ENCODE results near the gene RSAD1.

Gene RSAD1

DNA sequence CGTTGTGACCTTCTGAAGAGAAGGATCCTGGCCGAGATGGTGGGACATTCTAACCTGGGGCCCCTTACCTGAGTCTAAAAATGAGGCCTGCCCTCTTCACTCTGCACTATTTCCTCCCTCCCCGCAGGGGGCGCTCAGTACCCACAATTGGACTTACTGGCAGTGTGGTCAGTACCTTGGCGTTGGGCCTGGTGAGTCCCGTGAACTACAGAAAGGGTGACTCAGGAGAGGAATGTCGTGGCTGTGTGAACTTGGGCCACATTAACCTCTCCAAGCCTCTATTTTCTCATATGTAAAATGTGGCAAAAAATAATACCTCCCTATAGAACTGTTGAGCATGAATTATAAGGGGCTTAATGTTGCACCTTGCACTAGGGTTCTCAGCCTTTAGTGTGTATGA is 3.9 kb downstream of the RSAD1 start (continued):
- TF ChIP-seq BCL11A (tag by site-specific recombination; IDR thresholded peaks at IDR 0.05; ENCODE audit: low read depth) = no peak
- TF ChIP-seq, protein P1, sequence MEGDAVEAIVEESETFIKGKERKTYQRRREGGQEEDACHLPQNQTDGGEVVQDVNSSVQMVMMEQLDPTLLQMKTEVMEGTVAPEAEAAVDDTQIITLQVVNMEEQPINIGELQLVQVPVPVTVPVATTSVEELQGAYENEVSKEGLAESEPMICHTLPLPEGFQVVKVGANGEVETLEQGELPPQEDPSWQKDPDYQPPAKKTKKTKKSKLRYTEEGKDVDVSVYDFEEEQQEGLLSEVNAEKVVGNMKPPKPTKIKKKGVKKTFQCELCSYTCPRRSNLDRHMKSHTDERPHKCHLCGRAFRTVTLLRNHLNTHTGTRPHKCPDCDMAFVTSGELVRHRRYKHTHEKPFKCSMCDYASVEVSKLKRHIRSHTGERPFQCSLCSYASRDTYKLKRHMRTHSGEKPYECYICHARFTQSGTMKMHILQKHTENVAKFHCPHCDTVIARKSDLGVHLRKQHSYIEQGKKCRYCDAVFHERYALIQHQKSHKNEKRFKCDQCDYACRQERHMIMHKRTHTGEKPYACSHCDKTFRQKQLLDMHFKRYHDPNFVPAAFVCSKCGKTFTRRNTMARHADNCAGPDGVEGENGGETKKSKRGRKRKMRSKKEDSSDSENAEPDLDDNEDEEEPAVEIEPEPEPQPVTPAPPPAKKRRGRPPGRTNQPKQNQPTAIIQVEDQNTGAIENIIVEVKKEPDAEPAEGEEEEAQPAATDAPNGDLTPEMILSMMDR (tag by site-specific recombination; IDR thresholded peaks at IDR 0.05) = peak; percentile 89
- TF ChIP-seq ZSCAN30 (tag by site-specific recombination; IDR thresholded peaks at IDR 0.05) = 0 out of 2 replicates have a peak, but pooled peaks have one; percentile 21
- peak; percentile 35; the same call in 1 of the 2 replicates for TF ChIP-seq SCRT2 (tag by site-specific recombination; IDR thresholded peaks at IDR 0.05)
- TF ChIP-seq, protein P2, sequence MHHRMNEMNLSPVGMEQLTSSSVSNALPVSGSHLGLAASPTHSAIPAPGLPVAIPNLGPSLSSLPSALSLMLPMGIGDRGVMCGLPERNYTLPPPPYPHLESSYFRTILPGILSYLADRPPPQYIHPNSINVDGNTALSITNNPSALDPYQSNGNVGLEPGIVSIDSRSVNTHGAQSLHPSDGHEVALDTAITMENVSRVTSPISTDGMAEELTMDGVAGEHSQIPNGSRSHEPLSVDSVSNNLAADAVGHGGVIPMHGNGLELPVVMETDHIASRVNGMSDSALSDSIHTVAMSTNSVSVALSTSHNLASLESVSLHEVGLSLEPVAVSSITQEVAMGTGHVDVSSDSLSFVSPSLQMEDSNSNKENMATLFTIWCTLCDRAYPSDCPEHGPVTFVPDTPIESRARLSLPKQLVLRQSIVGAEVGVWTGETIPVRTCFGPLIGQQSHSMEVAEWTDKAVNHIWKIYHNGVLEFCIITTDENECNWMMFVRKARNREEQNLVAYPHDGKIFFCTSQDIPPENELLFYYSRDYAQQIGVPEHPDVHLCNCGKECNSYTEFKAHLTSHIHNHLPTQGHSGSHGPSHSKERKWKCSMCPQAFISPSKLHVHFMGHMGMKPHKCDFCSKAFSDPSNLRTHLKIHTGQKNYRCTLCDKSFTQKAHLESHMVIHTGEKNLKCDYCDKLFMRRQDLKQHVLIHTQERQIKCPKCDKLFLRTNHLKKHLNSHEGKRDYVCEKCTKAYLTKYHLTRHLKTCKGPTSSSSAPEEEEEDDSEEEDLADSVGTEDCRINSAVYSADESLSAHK (tag by site-specific recombination; IDR thresholded peaks at IDR 0.05) = no peak
- TF ChIP-seq ZNF335 (tag by site-specific recombination; conservative IDR thresholded peaks at IDR 0.05) = no peak; the same call in 1 of the 2 replicates
- no peak for TF ChIP-seq ZNF155 (tag by site-specific recombination; IDR thresholded peaks at IDR 0.05)
- TF ChIP-seq ZNF248 (tag by site-specific recombination; IDR thresholded peaks at IDR 0.05) = no peak
- TF ChIP-seq ZEB2 (tag by site-specific recombination; IDR thresholded peaks at IDR 0.05) = 0 out of 2 replicates have a peak, but pooled peaks have one; percentile 22
- TF ChIP-seq, protein P3, sequence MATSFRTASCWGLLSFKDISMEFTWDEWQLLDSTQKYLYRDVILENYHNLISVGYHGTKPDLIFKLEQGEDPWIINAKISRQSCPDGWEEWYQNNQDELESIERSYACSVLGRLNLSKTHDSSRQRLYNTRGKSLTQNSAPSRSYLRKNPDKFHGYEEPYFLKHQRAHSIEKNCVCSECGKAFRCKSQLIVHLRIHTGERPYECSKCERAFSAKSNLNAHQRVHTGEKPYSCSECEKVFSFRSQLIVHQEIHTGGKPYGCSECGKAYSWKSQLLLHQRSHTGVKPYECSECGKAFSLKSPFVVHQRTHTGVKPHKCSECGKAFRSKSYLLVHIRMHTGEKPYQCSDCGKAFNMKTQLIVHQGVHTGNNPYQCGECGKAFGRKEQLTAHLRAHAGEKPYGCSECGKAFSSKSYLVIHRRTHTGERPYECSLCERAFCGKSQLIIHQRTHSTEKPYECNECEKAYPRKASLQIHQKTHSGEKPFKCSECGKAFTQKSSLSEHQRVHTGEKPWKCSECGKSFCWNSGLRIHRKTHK (tag by site-specific recombination; IDR thresholded peaks at IDR 0.05) = no peak
- TF ChIP-seq ZNF324 (tag by site-specific recombination; IDR thresholded peaks at IDR 0.05) = no peak
- TF ChIP-seq WT1 (tag by site-specific recombination; IDR thresholded peaks at IDR 0.05) = no peak
- TF ChIP-seq KLF9 (tag by site-specific recombination; IDR thresholded peaks at IDR 0.05; ENCODE audit: low read depth) = no peak
- TF ChIP-seq ZNF777 (tag by site-specific recombination; IDR thresholded peaks at IDR 0.05; ENCODE audit: borderline replicate concordance) = no peak
- TF ChIP-seq ZNF302 (tag by site-specific recombination; IDR thresholded peaks at IDR 0.05; ENCODE audit: low read depth) = no peak

DNA sequence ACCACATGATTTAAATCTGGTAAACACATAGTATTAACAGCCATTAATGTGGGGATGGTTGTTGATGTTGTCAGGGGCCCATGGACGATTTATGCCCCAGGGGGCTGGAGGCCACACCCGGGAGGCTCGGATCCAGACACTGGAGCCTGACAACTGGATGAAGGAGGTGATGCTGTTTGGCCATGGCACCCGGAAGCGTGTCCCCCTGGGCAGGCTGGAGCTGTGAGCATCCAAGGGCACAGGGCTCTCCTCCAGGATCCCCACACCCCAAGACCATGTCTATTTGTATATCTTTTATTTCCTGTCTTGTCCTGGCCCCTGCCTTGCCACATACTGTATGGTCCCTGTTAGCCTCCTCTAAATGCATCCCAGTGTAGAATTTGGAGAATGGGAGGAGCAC is 4.6 kb downstream of the RSAD1 start:
- ChIA-PET CTCF (interaction anchor here (0.6 to 10.0 kb wide), 33 partner anchors 10 to 1752 kb away, joined by 3 to 95 read pairs (median 4); partner anchors contain the start of genes CACNA1G, LRRC59 and SPATA20), POLR2A (interaction anchor here (0.7 to 1.6 kb wide), 2 partner anchors 64 to 86 kb away, joined by 3 read pairs; partner anchors contain the start of genes LRRC59 and SPATA20)
- TF ChIP-seq, protein P4, sequence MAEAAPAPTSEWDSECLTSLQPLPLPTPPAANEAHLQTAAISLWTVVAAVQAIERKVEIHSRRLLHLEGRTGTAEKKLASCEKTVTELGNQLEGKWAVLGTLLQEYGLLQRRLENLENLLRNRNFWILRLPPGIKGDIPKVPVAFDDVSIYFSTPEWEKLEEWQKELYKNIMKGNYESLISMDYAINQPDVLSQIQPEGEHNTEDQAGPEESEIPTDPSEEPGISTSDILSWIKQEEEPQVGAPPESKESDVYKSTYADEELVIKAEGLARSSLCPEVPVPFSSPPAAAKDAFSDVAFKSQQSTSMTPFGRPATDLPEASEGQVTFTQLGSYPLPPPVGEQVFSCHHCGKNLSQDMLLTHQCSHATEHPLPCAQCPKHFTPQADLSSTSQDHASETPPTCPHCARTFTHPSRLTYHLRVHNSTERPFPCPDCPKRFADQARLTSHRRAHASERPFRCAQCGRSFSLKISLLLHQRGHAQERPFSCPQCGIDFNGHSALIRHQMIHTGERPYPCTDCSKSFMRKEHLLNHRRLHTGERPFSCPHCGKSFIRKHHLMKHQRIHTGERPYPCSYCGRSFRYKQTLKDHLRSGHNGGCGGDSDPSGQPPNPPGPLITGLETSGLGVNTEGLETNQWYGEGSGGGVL (tag by site-specific recombination; IDR thresholded peaks at IDR 0.05) = no peak
- TF ChIP-seq ZNF654 (tag by site-specific recombination; IDR thresholded peaks at IDR 0.05; ENCODE audit: low read depth) = no peak
- H3K4me3 ChIP-seq (ENCODE audit: low read depth, low read length) = no peak overlapping the region
- peaks cover 21 to 45% of the 10 kb centered on the region in 2 experiments for H3K36me3 ChIP-seq (ENCODE audit: control insufficient read depth in 2 of 2, insufficient read depth in 1 of 2, low read length in 2 of 2)
- H3K27ac ChIP-seq (ENCODE audit: extremely low read depth, low read depth, low read length) = no peak overlapping the region
- peaks cover 4% of the 10 kb centered on the region for H3K4me1 ChIP-seq (ENCODE audit: control insufficient read depth, insufficient read depth, low read length)
- H3K9me3 ChIP-seq (ENCODE audit: control insufficient read depth, insufficient read depth, low read depth, low read length) = no peaks in the 10 kb centered on the region
